ENCODE results near the gene MEI1.

GRCh38 chr22:41688365-41689211, 10.7 kb upstream of the MEI1 start, which contains the start of gene SNU13:
- TF ChIP-seq, protein P1, sequence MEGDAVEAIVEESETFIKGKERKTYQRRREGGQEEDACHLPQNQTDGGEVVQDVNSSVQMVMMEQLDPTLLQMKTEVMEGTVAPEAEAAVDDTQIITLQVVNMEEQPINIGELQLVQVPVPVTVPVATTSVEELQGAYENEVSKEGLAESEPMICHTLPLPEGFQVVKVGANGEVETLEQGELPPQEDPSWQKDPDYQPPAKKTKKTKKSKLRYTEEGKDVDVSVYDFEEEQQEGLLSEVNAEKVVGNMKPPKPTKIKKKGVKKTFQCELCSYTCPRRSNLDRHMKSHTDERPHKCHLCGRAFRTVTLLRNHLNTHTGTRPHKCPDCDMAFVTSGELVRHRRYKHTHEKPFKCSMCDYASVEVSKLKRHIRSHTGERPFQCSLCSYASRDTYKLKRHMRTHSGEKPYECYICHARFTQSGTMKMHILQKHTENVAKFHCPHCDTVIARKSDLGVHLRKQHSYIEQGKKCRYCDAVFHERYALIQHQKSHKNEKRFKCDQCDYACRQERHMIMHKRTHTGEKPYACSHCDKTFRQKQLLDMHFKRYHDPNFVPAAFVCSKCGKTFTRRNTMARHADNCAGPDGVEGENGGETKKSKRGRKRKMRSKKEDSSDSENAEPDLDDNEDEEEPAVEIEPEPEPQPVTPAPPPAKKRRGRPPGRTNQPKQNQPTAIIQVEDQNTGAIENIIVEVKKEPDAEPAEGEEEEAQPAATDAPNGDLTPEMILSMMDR (conservative IDR thresholded peaks at IDR 0.05), result no peak
- TF ChIP-seq ZFX (IDR thresholded peaks at IDR 0.05), result peak; percentile 56; the same call in 1 of the 2 replicates

Data from C4-2B (cell line).